HG03280 (cell line): ENCODE measurements around the gene ABHD14A.
"Not testable (repeated sequence)": the region's sequence is repeated elsewhere in the genome, so short reads cannot be mapped to it uniquely, and the experiment has no call there.

Experiments
- ATAC-seq: cut with Tn5 transposase; IDR thresholded peaks from one replicate; pipeline ENCODE4 v1.9.1; 2021; ENCODE audit warnings: mild to moderate bottlenecking, moderate library complexity; ENCODE audit not compliant: unreplicated experiment

Gene ABHD14A

DNA sequence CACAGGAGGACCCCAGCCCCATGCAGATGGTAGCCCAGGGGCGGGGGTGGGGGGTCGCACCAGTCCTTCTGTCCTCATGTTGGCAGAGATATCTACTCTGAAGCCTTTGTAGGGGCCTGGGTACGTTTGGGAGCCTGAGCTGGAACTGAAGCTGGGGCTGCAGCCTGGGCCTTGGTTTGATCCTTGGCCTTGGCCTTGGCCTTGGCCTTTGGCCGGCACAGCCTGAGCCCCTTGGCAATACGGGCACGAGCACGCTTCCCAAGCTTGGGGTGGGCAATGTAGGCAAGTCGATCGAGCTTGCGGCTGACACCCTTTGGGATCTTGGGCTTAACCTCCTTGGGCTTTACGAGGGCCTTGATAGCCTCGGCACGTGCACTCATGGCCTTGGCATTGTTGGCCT, 18.8 kb downstream of the ABHD14A start:
- ATAC-seq = not testable (repeated sequence)

DNA sequence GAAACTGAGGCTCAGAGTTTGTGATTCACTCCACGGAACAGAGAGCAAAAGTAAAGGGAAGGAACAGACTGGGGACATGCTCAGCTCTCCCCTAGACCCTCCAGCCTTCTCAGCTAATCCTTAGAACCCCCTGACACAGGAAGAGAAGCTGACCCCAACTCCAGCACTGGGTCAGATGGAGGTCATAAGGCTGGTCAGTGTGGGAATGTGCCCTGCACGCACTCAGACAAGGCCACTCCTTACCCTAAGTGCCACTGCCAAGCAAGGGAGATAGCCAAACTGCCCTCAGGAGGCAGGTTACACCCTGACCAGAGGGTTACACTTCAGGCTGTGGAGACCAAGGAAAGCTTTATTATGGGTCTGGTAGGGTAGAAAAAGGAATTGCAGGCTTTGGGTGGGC, 19.7 kb downstream of the ABHD14A start:
- no peak for ATAC-seq

DNA sequence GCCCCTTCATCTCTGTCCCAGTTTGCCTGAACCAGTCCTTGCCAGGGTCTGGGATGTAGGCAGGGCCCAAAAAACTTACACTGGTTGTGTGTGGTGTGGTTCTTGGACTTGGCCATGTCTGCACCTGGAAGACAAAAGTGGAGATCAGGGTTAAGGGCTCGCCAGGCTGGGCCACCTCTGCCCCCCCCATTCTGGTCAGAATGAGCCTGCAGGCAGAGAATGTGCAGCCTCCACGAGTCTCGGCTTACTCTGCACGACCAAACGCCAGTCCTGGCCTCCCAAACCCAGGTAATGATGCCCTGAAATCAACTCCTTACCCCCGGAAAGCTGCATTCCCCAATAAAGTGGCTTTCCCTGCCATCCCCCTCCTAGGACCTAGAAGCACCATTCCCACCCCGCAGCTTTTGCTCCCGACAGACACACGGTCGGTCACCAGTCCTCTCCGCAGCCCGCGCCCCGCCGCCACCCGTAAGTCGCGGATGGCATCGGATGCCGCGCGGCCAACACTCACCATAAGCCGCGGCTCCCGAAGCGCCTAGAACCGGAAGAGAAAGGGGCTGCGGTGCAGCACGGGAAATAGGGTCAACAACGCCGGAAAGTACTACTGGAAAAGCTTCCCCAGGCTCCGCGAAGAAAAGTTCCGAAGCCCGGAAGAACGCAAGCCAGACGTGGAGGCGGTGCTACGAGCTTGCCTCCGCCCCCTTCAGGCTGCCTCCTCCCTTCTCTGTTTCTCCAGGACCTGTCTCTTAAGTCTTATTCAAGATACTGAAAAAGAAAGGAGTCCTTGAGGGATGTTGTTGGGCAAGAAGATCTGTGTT, 20.7 kb downstream of the ABHD14A start, which contains the start of gene RPL29:
TSS of gene RPL29 (minus strand) at position 550 of the 818 bp plus-strand sequence. CDS start at position 116, 434 bp downstream.
- ATAC-seq = peak; percentile 87

DNA sequence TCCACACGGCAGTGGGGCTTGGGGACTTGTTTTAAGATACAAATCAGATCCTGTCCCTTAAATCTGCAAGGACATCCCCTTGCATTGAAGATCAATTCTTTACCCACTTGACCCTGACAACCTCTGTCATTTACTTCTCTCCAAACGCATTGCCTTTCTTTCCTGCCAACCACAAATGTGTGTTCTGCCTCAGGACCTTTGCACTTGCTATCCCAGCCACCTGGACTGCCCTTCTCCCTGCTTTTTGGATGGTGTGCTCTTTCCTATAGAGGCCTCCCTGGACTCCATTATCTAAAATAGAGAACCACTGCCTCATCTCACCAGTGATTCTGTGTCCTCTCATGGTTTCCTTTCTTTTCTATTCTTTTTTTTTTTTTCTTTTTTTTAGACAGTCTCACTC, 22.3 kb downstream of the ABHD14A start:
- no peak for ATAC-seq

DNA sequence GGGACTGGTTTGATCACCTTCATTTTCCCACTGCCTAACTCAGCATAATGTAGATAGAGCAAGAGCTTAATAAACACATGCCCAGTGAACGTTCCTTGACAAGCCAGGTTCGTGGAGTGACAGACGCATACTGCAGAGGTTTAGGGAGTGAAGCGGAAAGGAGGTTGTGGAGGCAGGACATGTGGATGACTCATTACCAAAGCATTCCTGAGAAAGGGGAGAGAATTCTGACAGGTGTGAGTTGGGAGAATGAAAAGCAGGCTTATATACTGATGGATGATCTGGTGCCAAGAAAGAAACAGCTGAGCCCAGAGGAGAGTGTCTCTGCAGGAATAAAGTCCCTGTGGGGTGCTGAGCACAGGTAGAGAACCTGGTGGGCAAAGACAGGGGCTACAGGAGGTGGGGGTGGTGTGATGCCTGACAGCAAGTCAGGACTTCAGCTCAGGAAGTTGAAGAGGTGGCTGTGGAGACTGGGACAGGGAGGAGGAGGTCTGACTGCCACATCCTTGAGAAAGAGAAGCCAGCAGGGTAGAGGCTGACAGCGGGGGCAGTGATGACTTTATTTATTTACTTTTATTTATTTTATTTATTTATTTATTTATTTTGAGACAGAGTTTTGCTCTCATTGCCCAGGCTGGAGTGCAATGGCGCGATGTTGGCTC, 23.2 kb downstream of the ABHD14A start:
- ATAC-seq = no peak

DNA sequence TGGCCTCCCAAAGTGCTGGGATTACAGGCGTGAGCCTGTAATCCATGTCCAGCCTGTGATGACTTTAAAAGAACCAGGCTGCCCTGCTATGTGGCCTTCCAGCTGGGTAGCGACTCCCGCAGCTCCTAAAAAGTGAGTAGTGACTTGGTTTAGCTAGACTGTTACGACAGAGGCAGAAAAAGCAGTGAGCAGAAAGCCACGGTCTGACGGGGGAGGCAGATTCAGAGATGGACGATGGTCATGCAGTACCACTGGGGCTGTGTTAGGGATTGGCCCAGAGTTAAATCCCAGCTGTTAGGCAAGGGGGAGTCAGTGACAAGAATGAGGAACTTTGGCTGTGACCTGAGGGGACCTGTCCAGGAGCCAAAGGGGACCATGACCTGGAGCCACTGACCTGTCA, 23.9 kb downstream of the ABHD14A start:
- no peak for ATAC-seq

DNA sequence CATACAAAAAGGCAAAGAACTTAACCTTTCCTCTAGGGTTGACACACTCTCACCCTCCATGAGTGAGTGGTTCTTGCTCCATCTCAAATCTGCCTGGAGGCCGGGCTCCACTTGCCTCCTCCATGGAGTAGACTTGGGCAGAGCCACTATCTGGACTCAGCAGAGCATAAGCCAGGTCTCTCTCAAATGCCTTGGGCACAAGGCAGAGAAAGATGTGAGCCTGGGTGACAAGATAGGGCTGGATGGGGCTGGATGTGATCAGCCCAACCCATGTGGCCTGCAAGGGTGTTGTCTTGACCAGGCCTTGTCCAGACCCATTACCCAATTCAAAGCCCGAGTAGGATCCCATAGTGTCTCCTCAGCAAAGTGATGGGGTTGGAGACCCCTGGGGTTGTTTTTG, 25.0 kb downstream of the ABHD14A start:
- ATAC-seq = no peak

DNA sequence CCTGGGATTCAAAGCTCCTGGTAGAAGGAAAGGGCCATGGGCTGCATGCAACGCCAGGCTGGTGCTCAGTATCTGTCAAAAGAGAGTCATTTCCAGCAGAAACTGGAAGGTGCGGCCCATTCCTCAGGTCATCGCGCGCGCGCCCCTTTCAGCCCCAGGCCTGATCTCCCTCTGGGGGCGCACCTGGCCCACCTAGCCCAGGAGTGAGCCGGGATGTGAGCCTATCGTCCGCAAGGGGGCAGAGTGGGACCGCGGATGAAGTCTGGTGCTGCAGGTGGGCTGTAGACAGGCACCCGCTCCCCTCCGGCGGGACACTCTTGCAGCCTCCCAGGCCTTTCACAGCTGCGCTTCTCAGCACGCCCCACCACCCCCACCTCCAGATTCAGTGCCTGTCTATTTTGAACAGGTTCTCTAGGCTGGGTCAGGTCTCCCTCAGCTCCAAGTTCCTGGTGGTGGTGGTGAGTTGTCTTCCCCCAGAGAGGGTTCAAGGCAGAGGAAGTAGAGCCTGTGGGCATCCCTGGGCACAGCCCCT, 26.6 kb downstream of the ABHD14A start:
- peak; percentile 79 for ATAC-seq

DNA sequence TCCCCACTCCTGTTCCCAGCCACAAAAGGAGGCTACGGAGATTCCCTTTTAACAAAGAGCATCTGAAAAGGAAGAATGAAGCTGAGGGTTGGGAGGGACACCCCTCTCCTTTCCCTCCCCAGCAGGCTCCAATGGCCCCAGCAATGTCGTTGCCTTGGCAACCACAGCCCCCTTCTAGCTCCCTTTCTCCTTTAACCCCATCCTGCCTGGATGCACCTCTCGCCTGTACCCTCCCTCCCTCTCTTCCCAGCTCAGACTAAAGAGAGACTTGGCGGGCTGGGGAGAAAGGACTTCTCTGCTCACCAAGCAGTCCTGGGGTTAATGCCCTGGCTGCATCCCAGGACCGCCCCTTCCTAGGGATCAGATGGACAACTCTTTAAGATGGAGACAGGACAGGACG, 27.9 kb downstream of the ABHD14A start:
- no peak for ATAC-seq

DNA sequence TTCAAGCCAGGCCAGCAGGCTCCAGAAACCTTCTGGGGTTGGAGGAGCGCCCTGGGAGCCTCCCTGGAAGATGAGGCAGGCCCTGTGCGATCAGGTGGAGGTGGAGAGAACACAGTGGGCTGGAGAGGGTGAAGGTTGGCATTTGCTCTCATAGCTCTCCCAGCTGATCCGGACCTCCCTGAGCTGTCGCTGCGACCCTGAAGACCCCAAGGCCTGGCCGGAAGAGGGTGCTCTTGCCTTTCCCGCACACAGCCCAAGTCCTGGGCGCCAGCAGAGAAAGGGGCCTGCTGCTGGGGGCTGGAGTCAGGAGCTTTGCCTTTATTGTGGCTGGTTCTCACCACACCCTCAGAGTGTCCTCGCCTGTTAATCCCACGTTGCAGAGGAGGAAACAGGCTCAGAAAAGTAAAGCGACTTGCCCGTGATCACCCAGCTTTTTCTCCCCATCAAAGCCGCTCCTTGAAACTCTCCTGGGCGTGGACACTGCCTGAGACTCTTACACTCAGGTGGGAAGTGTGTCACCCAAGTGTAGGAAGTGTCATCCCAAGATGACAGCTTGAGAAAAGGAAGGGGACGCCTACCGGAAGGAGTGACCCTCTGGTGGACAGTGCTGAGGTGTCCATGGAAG, 29.4 kb downstream of the ABHD14A start:
- no peak for ATAC-seq

DNA sequence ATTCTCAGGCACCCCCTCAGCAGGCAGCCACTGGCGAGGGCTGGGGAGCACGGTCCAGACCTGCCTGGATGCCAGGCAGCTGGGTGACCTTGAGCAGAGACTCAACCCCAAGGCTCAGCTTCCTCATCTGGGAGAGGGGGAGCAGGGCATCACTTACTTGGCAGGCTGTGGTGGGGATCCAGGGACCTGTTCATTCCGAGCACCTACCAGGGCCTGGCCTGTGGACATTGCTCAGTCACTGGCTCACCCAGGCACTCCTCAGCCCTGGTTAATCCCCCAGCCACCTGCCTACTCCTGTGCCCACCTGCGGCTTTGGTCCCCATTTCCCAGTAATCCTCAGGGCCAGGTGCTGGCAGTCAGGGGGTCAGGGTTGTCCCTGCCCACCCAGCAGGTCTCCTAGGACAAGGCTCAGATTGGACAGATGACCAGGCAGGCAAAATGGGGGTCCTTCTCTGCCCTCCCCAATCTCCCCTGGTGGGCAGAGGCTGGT, 30.1 kb downstream of the ABHD14A start:
- ATAC-seq = no peak

DNA sequence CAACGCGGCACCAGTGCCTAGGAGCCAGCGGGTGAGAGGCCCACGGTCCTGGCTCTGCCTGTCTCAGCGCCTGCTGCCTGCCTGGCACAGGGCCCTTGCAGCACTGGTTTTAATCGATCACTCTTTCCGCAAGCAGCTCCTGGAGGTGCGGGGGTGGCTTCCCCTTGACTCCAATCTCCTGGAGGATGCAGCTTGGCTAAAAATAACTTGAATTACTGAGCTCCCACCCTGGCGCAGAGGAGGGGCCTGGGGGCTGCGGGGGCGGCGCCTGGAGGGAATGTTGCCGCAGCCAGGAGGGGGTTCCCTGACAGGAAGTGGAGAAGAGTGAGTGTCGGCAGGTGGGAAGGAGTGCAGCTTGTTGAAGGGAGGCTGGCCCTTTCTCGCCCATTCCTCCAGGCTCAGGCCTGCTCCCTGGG, 30.7 kb downstream of the ABHD14A start:
- ATAC-seq = no peak

DNA sequence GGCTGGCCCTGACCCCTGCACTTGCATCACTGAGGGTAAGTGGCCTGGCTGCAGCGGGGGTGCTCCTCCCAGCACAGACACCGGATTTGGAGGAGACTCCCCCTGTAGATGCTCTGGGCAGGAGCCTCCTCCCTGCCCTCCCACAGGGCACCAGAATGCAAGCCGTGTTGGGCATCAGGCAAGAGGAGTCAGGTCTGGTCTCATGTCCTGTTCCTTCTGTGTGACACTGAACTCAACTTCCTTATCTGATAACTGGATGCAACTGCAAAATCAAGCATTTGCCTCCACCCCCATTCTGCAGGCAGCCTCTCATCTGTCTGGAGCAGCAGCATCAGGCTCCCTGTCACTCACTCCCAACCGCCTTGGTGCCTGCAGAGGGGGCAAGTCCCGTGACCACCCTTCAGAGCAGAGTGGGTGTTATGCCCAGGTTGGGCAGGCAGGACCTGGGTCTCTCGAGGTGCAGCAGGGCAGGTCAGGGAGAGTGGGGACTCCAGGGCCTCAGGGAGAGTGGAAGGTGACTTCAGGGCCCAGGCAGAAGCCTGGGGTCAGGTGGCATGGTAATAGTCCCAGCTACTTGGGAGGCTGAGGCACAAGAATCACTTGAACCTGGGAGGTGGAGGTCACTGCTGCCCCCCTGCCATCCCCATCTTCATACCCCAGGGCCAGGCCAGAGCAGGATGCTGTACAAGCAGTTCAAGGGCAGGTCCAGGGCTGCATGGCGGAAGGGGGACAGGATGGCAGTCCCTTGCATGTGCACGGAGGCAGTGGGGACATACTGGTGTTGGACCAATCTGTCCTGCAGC, 31.4 kb downstream of the ABHD14A start:
- ATAC-seq = no peak

DNA sequence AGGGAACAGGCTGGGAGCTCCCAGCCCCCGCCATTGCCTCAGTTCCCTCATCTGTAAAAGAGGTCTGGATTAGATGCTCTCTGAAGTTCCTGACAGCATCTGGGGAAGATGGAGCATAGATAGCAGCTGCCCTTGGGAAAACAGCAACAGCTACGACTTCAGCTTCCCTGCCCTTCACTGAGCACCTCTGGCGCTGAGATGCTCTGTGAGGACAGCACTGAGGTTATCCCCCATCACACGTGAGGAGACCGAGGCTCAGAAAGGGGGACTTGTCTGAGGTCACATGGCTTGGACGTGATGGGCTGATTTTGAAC, 31.9 kb downstream of the ABHD14A start:
- ATAC-seq = no peak

DNA sequence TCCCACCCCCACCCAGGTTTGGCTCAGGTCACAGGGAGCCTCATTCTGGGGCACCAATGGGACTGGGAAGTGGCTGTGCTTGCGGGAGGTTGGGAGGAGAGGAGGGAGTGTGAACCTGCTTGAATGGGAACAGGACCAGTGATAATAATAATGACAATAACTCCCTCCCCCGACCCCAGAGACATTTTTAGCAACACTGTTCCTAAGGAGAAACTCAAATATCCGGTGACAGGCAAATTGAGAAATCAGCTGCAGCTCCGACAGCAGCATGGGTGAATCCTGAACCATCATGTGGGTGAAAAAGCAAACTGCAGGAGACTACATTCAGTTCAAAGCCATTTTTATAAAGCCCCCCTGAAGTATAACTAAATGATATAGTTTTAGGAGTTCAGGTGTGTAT, 32.4 kb downstream of the ABHD14A start:
- ATAC-seq = no peak

DNA sequence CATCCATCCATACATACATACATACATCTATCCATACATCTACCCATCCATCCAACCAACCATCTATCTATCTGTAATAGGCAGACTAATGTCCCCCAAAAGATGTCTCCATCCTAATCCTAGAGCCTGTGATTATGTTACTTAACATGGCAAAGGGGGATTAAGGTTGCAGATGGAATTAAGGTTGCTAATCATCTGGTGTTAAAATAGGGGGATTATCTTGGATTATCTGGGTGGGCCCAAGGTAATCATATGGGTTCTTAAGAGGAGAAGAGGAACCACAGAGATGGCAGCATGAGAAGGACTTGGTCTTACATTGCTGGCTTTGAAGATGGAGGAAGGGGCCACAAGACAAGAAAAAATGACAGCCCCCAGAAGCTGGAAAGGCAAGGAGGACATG, 35.6 kb downstream of the ABHD14A start:
- no peak for ATAC-seq

DNA sequence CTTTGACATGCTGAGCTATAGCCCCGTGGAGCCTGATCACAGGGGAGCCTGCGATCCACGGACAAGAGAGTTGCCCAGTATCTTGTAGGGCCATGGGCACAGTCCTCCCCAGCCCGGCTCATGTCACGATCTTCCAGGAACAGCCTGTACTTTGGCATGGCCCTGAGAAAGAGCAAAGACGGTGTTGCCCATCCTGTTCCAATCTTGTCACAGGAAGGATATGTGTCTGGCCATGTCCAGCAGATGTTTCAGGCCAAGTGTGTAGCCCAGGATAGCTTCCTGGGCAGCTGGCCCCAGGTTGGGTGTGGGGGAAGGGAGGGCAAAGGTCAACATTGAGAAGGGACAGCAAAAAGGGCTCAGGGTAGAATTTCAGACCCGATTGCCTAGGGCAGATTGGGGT, 37.8 kb downstream of the ABHD14A start:
- ATAC-seq = no peak

DNA sequence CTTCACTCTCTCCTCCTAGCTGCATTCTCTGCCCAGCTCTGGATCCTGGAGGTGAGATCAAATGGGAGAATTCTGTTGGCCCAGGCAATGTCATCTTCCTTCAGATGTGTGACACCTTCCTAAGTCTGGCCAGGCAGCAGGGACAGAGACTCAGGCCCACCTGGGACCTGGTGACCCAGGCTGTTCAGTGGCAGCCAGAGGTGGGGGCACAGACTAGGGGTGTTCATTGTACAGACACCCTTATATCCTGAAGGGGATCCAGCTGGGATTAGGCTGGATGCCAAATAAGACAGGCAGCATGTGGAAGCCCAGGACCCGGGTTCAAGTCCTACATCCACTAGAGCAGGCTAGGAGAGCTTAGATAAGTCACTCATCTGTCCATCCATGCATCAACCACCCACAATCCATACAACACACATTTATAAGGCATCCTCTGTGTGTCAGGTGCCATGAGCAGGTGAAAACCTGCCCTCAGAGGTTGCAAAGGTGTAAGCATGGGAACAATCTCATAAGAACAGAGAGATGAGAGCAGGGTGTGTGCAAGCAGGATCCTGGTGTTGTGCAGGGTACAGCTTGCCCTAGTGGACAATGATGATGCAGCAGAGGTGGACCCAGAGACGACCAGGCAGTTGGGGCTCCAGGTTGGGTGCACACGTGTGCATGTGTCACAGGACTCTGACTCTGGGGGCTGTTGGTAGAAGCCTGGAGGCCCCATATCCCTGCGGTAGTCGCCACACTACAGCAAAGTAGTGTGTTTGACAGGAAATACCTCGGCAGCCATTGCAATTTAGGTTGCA, 39.1 kb downstream of the ABHD14A start:
- ATAC-seq = no peak

DNA sequence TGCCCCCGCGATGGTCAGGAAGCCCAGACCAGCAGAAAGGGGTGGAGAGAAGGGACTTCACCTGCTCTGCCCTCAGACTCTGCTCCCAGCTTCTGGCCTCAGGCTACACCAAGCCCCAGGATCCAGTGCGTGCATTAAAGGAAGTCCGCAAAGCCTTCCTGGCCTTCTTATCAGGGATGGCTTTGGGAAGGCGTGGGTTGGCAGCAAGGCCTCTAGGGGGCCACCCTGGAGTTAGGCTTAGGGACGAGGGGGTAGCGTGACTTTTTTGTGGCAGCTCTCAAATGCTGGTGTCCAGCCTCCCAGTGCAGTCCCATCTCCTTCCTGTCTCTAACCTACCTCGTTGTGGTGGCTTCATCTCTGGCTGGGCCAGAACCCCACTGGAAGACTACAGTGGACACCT, 39.7 kb downstream of the ABHD14A start:
- ATAC-seq = no peak
